ENCODE results near the gene STRN3.

- TF ChIP-seq EZH2phosphoT487 (IDR thresholded peaks at IDR 0.05; ENCODE audit: insufficient read depth, low read depth) (no peak), EZH2 (IDR thresholded peaks at IDR 0.05; ENCODE audit: insufficient read depth, poor library complexity, severe bottlenecking) (no peak)
These were observed 33.2 kb upstream of the STRN3 start for GRCh38 chr14:31059152-31059924.

All from GM23248 (cell line).